ENCODE results near the gene KCNQ2.

KCNQ2 gene

DNA sequence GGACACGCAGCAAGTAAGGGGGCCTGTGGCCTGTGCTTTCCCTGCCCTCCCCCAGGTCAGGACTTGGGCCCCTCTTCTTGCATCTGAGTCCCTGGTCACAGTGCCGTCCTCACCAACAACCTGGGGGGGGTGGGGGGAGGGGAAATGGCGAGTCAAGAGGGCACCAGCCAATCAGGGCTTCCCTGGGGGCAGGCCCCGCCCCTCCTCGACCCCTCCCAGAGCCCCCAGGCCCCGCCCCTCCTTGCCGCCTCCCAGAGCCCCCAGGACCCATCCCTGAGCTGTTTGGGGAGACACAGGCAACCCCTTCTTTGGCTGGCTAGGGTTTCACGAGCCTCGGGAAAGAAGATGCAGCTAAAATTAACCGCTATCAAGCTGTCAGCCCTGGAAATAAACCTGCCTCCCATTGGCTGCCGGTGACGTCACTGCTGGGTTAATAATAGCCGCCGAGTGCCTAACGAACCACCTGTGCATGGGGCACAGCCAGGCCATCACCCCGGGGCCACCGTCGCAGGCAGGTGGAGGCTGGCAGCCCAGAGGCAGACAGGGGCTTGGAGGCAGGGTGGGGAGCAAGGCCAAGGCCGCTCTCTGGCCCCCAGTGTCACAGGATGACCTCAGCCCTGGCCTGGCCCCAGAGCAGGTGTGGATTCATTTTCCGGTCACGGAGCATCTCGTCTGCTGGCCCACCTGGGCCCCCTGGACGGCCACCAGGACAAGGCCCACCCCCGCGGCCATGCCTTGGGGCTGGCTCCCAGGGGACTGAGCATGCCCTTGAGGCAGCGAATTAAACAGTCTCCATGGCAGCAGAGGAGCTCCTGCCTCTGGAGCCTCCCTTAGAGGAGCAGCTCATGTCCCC is 29.6 kb upstream of the KCNQ2 start:
- no peak for DNase-seq

GRCh38 chr20:63500902-63501817 is 28.7 kb upstream of the KCNQ2 start:
- no peak for DNase-seq

- DNase-seq = no peak
Measured at GRCh38 chr20:63500151-63500901, 27.9 kb upstream of the KCNQ2 start.

GRCh38 chr20:63499338-63499969 is 27.0 kb upstream of the KCNQ2 start:
- DNase-seq = no peak

DNA sequence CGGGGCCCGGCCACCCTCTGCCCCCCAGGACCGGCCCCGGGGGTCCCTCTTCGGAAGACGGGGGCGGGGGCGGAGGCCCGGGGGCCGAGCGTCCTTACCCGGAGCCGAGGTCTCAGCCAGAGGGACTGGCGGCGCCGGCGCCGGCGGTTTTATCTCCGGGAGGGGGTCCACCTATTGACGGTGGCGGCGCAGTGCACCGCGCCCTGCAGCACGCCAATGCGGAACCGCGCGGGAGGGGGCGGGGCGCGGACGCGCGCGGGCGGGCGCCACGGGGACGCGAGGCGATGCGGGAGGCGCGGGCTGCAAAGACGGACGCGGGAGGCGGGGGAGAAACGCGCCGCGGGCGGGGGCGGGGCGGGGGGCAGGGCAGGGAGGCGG is 26.5 kb upstream of the KCNQ2 start, which contains the start of gene EEF1A2:
EEF1A2 (minus strand) TSS at position 124 of the 378 bp plus-strand sequence. CDS start 1,320 bp downstream, outside the sequence.
- DNase-seq = peak; percentile 60

- DNase-seq = peak; percentile 6
Measured at GRCh38 chr20:63497946-63498935, 25.8 kb upstream of the KCNQ2 start.

GRCh38 chr20:63497138-63497945 is 24.9 kb upstream of the KCNQ2 start:
- DNase-seq = no peak

- DNase-seq = no peak
Measured at GRCh38 chr20:63496596-63497120, 24.2 kb upstream of the KCNQ2 start.

- peak; percentile 71 for DNase-seq
Measured at GRCh38 chr20:63495741-63496595, 23.5 kb upstream of the KCNQ2 start.

GRCh38 chr20:63495167-63495720 is 22.8 kb upstream of the KCNQ2 start:
- DNase-seq = no peak

DNA sequence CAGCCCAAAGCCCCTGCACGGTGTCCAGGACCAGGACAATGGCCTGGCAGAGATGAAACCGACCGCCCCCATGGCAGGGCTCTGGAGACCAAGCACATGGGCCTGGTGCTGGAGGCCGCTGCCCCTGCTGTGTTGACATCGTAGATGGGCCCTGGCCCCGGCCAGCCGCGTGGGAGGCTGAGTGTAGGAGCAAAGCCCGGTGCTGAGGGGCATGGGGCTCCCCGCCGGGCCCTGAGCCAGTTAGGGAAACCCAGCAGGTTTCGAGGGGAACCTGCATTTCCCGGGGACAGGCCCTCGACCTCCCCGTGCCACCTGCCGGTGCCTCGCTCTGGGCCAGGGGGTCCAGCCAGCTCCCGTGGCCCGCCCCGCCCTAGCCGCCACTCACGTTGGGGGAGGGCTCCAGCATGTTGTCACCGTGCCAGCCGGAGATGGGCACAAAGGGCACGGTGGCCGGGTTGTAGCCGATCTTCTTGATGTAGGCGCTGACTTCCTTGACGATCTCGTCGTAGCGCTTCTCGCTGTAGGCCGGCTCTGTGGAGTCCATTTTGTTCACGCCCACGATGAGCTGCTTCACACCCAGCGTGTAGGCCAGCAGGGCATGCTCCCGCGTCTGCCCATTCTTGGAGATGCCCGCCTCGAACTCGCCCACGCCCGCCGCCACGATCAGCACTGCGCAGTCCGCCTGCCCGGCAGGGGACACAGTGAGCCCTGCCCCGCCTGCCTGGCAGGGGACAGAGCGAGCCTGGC is 22.1 kb upstream of the KCNQ2 start:
- DNase-seq = no peak

GRCh38 chr20:63494084-63494419 is 21.6 kb upstream of the KCNQ2 start:
- no peak for DNase-seq

- DNase-seq = no peak
Measured at GRCh38 chr20:63493563-63494020, 21.1 kb upstream of the KCNQ2 start.

- no peak for DNase-seq
Measured at GRCh38 chr20:63492982-63493381, 20.5 kb upstream of the KCNQ2 start.

GRCh38 chr20:63492518-63492917 is 20.1 kb upstream of the KCNQ2 start:
- no peak for DNase-seq

DNA sequence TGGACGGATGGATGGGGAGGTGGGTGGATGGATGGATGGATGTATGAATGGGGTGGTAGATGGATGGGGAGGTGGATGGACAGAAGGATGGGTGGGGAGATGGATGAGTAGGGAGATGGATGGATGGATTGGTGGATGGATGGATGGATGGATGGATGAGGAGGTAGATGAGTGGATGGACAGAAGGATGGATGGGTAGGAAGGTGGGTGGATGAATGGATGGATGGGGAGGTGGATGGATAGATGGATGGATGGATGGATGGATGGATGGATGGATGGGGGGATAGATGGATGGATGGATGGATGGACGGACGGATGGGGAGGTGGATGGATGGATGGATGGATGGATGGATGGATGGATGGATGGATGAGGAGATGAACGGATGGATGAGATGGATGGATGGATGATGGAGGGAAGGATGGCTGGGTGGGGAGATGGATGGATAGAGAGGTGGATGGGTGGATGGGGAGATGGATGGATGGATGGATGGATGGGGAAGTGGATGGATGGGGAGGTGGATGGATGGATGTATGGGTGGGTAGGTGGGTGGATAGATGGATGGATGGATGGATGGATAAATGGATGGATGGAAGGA is 19.3 kb upstream of the KCNQ2 start:
- DNase-seq = no peak

- DNase-seq = no peak
Measured at GRCh38 chr20:63491078-63491477, 18.6 kb upstream of the KCNQ2 start.

DNA sequence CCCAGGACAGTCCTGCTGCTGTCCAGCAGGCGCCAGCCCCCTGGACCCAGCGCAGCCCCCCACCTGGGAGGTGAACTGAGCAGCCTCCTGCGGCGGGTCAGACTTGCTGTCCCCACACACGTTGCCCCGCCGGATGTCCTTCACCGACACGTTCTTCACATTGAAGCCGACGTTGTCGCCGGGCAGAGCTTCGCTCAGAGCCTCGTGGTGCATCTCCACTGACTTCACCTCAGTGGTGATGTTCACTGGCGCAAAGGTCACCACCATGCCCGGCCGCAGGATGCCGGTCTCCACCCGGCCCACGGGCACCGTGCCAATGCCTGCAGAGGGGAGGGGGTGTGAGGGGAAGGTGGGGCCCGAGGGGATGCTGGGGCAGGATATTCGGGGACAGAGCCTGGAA is 18.0 kb upstream of the KCNQ2 start:
- no peak for DNase-seq

Measured in CD4-positive, alpha-beta T cell treated with Interferon gamma for 1 hour (primary cell).